COR-L47 (cell line): ENCODE measurements around the gene NPAS3.

Source experiments
- DNase-seq: peaks from one replicate; lab custom pipeline; 2025; lab: John Stamatoyannopoulos, UW

Gene NPAS3

GRCh38 chr14:32938719-32939253 lies at the start of gene NPAS3:
Gene NPAS3 (plus strand): TSS chr14:32938879.
- DNase-seq: no peak

- peak; percentile 20 for DNase-seq
Measured at GRCh38 chr14:32896979-32897697, 41.5 kb upstream of the NPAS3 start.

GRCh38 chr14:32897698-32898064 lies 41.0 kb upstream of the NPAS3 start:
- no peak for DNase-seq

GRCh38 chr14:32898876-32899275 lies 39.8 kb upstream of the NPAS3 start:
- no peak for DNase-seq

- DNase-seq: no peak
Measured at GRCh38 chr14:32900547-32900946, 38.1 kb upstream of the NPAS3 start.

GRCh38 chr14:32905013-32905412 lies 33.7 kb upstream of the NPAS3 start:
- DNase-seq: no peak

GRCh38 chr14:32906672-32907071 lies 32.0 kb upstream of the NPAS3 start:
- no peak for DNase-seq

- DNase-seq: no peak
Measured at GRCh38 chr14:32908196-32909084, 30.2 kb upstream of the NPAS3 start.

- no peak for DNase-seq
Measured at GRCh38 chr14:32913725-32914124, 25.0 kb upstream of the NPAS3 start.

- no peak for DNase-seq
Measured at GRCh38 chr14:32914391-32914790, 24.3 kb upstream of the NPAS3 start.

GRCh38 chr14:32920696-32921276 lies 17.9 kb upstream of the NPAS3 start:
- DNase-seq: no peak

GRCh38 chr14:32925439-32925838 lies 13.2 kb upstream of the NPAS3 start:
- DNase-seq: no peak

GRCh38 chr14:32932302-32932913 lies 6.3 kb upstream of the NPAS3 start:
- DNase-seq: no peak

GRCh38 chr14:32932914-32933628 lies 5.6 kb upstream of the NPAS3 start:
- no peak for DNase-seq

- DNase-seq: no peak
Measured at GRCh38 chr14:32933629-32934072, 5.0 kb upstream of the NPAS3 start.

- DNase-seq: peak; percentile 53
Measured at GRCh38 chr14:32934073-32934880, 4.4 kb upstream of the NPAS3 start.

- no peak for DNase-seq
Measured at GRCh38 chr14:32934881-32935633, 3.6 kb upstream of the NPAS3 start.

- peak; percentile 51 for DNase-seq
Measured at GRCh38 chr14:32939254-32940065, 781 bp downstream of the NPAS3 start.

GRCh38 chr14:32940066-32940651 lies 1.5 kb downstream of the NPAS3 start:
- no peak for DNase-seq
